Osteoblast (primary cell): ENCODE measurements around the gene SLC35A1. TPM values are rescaled to one million over a fixed set of nuclear protein-coding genes. Genes with fewer than 3 reads are reported as not detected.
"Not testable (repeated sequence)": the region's sequence is repeated elsewhere in the genome, so short reads cannot be mapped to it uniquely, and the experiment has no call there.

Experiments
- DNase-seq: peaks from one replicate; pipeline ENCODE4 v3.0.0; 2011; ENCODE audit warnings: low spot score, mixed read lengths; ENCODE audit not compliant: insufficient read length; ENCODE audit errors: missing footprints
- H2AFZ ChIP-seq: 2 replicates; pipeline ENCODE4 v1.6.0; 2011; ENCODE audit warnings: mild to moderate bottlenecking, low read length
- H3K27ac ChIP-seq: 2 replicates; pipeline ENCODE4 v1.5.1; 2011; ENCODE audit warnings: mild to moderate bottlenecking, low read depth, low read length, moderate library complexity
- H3K27me3 ChIP-seq: 2 replicates; pipeline ENCODE4 v1.6.0; 2012; ENCODE audit warnings: mild to moderate bottlenecking, control low read depth, inconsistent platforms, low read length, moderate library complexity; ENCODE audit not compliant: insufficient read depth
- H3K36me3 ChIP-seq: 2 replicates; pipeline ENCODE4 v1.5.1; 2011; ENCODE audit warnings: mild to moderate bottlenecking, low read length, control low read depth, moderate library complexity; ENCODE audit not compliant: insufficient read depth
- H3K4me1 ChIP-seq: 2 replicates; pipeline ENCODE4 v1.5.1; 2011; ENCODE audit warnings: mild to moderate bottlenecking, low read length, control low read depth, moderate library complexity; ENCODE audit not compliant: insufficient read depth
- H3K4me2 ChIP-seq: 2 replicates; pipeline ENCODE4 v1.6.0; 2011; ENCODE audit warnings: mild to moderate bottlenecking, low read length; ENCODE audit not compliant: insufficient read depth
- H3K4me3 ChIP-seq: fragments of 200-600 bp; sonication (generic); 3 replicates; pipeline ENCODE4 v1.5.1; 2012; ENCODE audit warnings: mild to moderate bottlenecking, low read length, inconsistent platforms; ENCODE audit not compliant: insufficient read depth
- H3K79me2 ChIP-seq: 2 replicates; pipeline ENCODE4 v1.6.0; 2012; ENCODE audit warnings: mild to moderate bottlenecking, low read length, control low read depth, inconsistent platforms; ENCODE audit not compliant: insufficient read depth
- H3K9me3 ChIP-seq: 2 replicates; pipeline ENCODE4 v1.5.1; 2011; ENCODE audit warnings: low read depth, low read length, control low read depth
- H4K20me1 ChIP-seq: 2 replicates; pipeline ENCODE4 v1.6.0; 2012; ENCODE audit warnings: mild to moderate bottlenecking, low read length, control low read depth; ENCODE audit not compliant: insufficient read depth
- total RNA-seq: library from RNA; depleted of rRNA; stranded (reverse); fragments of >200 nt; gene quantifications from 2 replicates; pipeline ENCODE4 v1.2.3, GENCODE V29; 2012
- TF ChIP-seq, protein P1 (sequence below): IDR thresholded peaks from 2 replicates; pipeline ENCODE4 v1.5.1; 2011; ENCODE audit warnings: mild to moderate bottlenecking, low read depth, low read length, moderate library complexity; ENCODE audit errors: extremely low read depth

The SLC35A1 gene
- total RNA-seq, 1 donor = 15.6 TPM

GRCh38 chr6:87484491-87484890, 11.7 kb downstream of the SLC35A1 start:
- no peak for DNase-seq
- Histone ChIP-seq H3K79me2 (no peaks in the 10 kb centered on the region), H3K36me3 (peaks cover 9% of the 10 kb centered on the region), H2AFZ (no peak overlapping the region), H4K20me1 (peaks cover 5% of the 10 kb centered on the region), H3K27ac (no peak overlapping the region), H3K9me3 (no peaks in the 10 kb centered on the region), H3K4me3 (no peak overlapping the region), H3K4me1 (peaks cover 5% of the 10 kb centered on the region), H3K27me3 (no peaks in the 10 kb centered on the region), H3K4me2 (no peak overlapping the region)
- TF ChIP-seq, protein P1, sequence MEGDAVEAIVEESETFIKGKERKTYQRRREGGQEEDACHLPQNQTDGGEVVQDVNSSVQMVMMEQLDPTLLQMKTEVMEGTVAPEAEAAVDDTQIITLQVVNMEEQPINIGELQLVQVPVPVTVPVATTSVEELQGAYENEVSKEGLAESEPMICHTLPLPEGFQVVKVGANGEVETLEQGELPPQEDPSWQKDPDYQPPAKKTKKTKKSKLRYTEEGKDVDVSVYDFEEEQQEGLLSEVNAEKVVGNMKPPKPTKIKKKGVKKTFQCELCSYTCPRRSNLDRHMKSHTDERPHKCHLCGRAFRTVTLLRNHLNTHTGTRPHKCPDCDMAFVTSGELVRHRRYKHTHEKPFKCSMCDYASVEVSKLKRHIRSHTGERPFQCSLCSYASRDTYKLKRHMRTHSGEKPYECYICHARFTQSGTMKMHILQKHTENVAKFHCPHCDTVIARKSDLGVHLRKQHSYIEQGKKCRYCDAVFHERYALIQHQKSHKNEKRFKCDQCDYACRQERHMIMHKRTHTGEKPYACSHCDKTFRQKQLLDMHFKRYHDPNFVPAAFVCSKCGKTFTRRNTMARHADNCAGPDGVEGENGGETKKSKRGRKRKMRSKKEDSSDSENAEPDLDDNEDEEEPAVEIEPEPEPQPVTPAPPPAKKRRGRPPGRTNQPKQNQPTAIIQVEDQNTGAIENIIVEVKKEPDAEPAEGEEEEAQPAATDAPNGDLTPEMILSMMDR = no peak

- no peak overlapping the region for H3K27ac ChIP-seq
- no peak for DNase-seq
Measured at GRCh38 chr6:87487555-87487954, 14.8 kb downstream of the SLC35A1 start.

GRCh38 chr6:87489326-87489725, 16.6 kb downstream of the SLC35A1 start:
- not testable (repeated sequence) for H2AFZ ChIP-seq, H4K20me1 ChIP-seq, H3K36me3 ChIP-seq, H3K4me3 ChIP-seq, H3K9me3 ChIP-seq, H3K4me1 ChIP-seq, H3K4me2 ChIP-seq, H3K79me2 ChIP-seq, DNase-seq, H3K27ac ChIP-seq, H3K27me3 ChIP-seq

More at GRCh38 chr6:87487555-87487954, 14.8 kb downstream of the SLC35A1 start:
- Histone ChIP-seq H3K79me2 (no peaks in the 10 kb centered on the region), H3K36me3 (peaks cover 8% of the 10 kb centered on the region), H3K4me1 (peaks cover 5% of the 10 kb centered on the region), H2AFZ (no peak overlapping the region), H3K4me3 (no peak overlapping the region), H3K4me2 (no peak overlapping the region), H3K27me3 (no peaks in the 10 kb centered on the region), H3K9me3 (no peaks in the 10 kb centered on the region), H4K20me1 (peaks cover 5% of the 10 kb centered on the region)
- TF ChIP-seq, protein P1 = no peak

DNA sequence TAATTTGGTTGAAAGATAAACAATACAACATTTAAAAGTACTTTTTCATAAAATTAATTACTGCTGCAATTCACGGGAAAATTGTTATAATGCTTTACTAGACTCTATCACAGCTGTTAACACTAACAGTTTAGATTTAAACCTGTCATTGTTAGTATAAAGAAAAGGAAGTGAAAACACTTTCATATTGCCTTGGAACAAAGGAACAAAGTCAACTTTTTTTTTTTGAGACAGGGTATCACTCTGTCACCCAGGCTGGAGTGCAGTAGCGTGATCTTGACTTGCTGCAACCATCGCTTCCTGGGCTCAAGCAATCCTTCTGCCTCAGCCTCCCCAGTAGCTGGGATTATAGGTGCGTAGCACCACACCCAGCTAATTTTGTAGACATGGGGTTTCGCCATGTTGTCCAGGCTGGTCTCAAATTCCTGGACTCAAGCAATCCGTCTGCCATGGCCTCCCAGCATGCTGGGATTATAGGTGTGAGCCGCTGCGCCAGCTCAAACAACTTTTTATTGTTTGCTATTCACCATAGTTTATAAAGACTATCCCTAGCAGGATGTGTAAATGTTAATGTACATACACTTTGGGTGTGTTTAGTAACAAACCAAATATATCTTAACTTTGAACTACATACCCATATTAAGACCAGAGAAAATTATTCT, 22.1 kb downstream of the SLC35A1 start:
- Histone ChIP-seq H3K4me3 (no peak overlapping the region), H3K36me3 (peaks cover 9% of the 10 kb centered on the region), H2AFZ (no peak overlapping the region), H4K20me1 (no peaks in the 10 kb centered on the region), H3K9me3 (no peaks in the 10 kb centered on the region), H3K4me1 (no peaks in the 10 kb centered on the region), H3K27me3 (no peaks in the 10 kb centered on the region), H3K79me2 (no peaks in the 10 kb centered on the region), H3K27ac (no peak overlapping the region), H3K4me2 (no peak overlapping the region)
- TF ChIP-seq, protein P1 = no peak
- no peak for DNase-seq
